Endometrial microvascular endothelial cells (primary cell): ENCODE measurements around the gene ACAA2. TPM values are rescaled to one million over a fixed set of nuclear protein-coding genes. Genes with fewer than 3 reads are reported as not detected.
"Not testable (repeated sequence)": the region's sequence is repeated elsewhere in the genome, so short reads cannot be mapped to it uniquely, and the experiment has no call there.

Source experiments
- in situ Hi-C: cut with HindIII; loops from 2 replicates; pipeline ENCODE4 v1.10.0; 2017; ENCODE audit warnings: low sequenced_read_pairs, low pct_unique_long_range_greater_than_20kb; ENCODE audit errors: inconsistent ontology term
- total RNA-seq: library from RNA; depleted of rRNA; stranded (reverse); fragments of >200 nt; gene quantifications from one replicate; pipeline ENCODE4 v1.2.3, GENCODE V29; 2015; ENCODE audit errors: inconsistent ontology term

Gene ACAA2
- total RNA-seq, 1 donor from 2014 or later = 60.1 TPM

DNA sequence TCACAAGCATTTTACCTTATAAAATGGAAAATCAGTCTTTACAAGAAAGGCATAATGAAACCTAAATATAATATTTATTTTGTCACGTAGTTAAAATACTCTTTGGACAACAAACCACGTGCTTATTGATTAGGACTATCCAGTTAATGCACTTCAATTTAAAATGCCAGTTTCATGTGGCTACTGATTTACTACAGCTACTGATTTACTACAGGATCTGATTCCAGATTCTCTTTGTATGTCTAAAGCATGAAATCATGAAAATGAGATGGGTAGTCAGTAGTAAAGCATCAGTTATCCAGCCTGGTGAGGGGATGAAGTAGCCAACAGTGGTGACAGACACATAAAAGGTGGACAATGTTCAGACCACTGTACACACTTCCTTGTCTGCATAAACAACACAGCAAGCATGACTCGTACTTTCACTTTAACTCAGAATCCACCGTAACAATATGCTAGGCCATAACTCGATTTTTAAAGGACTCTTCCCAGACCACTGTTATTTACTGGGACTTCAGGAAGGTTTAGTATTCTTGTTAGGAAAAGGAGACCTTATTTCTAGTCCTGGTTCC lies 24.9 kb downstream of the ACAA2 start:
- in situ Hi-C loops = no loop called here

DNA sequence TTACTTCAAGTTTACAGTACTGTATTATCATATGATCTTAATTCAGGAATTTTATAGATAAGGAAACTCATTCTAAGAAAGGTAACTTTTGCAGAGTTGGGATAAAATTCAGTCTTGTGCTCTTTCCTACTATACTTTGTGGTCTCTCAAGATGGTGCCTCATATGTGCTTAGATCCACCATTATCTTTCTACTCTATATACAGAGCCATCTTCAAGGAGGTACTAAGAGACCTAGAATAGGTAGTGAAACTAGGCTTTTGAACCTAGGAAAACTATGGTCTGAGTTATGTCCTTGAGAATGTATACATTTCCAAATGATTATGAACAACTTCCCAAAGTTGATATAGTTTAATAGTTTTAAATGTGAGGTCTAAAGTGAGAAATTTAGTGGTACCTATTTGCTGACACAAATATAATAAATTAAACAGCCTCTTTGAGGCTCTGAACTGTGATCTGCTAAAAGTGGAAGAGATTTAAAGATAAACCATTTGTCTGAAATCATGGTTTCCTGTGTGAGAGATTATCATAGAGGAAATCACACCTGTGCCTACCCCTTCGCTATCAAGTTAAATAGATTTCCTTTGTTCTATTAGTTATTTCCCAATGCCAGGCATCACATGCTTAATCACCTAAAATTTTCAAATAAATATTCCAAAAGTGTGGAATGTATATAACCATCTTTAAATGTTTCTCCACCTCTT lies 27.2 kb downstream of the ACAA2 start:
- in situ Hi-C loops = no loop called here

DNA sequence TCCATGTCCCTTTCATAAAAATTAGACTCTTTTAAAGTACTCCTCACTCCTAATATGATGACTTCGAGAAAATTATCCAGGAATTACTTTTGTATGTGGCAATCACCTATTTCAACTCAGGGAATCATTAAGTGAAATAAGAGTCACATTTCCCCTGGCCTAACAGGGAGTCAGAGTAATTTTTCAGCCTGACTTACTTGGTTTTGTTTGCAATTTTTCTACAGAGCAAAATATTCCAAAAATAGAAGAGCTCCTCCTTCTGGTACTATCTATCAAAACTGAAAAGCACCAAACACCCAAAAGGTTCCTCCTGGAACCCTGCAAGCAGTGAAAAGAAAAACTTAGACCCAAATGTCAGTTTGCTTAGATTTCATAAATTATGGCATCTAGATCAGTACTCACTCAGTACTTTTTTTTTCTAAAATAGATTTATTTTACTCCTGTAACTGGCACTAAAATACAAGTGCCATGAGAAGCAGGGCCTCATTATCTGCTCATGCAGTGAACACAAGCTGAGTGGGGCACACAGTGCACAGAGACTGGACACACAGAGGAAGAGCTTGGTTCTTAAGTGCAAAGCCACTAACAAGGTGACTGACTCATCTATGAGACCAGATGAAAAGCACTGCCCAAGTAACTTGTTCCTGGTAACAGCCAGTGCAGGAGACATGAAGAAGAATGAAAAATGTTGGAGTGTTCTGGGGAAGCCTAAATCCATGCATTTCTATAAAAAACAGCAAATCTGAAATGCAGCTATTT lies 28.7 kb downstream of the ACAA2 start:
- in situ Hi-C loops = no loop called here

DNA sequence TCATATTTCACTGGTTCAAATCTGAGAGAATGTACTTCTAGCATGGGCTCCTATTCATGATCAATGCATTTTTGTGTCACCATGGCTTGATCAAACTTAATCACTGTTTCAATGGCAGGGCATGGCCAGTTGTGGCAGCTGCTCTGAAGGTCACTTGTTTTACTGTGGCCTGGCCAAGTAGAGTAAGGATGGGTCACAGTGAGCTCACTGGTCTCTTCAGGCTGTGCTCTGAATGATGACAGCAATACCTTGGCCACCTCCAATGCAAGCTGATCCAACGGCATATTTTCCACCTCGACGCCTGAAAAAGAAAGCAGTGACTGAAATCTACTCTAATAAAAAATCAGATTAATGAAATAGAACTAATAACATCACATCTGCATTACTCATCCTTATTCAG lies 29.7 kb downstream of the ACAA2 start:
- in situ Hi-C loops = not testable (repeated sequence)

DNA sequence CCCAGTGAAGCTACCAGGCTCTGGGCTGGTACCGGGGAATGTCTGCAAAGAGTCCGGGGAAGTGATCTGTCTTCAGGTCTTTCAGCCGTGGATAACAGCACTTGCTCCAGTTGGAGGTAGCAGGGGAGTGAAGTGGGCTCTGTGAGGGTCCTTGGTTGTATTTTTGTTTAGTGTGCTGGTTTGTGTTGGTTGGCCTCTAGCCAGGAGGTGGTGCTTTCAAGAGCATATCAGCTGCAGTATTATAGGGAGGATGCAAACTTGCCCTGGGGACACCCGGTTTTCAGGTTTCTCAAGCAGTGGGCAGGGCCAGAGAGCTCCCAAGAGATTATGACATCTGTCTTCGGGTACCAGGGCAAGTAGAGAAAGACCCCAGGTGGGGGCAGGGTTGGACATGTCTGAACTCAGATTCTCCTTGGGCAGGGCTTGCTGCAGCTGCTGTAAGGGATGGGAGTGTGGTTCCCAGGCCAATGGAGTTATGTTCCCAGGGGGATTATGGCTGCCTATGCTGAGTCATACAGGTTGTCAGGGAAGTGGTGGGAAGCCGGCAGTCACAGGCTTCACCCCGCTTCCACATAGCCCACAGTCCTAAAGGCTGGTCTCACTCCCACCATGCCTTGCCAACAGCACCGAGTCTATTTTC lies 34.4 kb downstream of the ACAA2 start:
- in situ Hi-C loops = no loop called here

DNA sequence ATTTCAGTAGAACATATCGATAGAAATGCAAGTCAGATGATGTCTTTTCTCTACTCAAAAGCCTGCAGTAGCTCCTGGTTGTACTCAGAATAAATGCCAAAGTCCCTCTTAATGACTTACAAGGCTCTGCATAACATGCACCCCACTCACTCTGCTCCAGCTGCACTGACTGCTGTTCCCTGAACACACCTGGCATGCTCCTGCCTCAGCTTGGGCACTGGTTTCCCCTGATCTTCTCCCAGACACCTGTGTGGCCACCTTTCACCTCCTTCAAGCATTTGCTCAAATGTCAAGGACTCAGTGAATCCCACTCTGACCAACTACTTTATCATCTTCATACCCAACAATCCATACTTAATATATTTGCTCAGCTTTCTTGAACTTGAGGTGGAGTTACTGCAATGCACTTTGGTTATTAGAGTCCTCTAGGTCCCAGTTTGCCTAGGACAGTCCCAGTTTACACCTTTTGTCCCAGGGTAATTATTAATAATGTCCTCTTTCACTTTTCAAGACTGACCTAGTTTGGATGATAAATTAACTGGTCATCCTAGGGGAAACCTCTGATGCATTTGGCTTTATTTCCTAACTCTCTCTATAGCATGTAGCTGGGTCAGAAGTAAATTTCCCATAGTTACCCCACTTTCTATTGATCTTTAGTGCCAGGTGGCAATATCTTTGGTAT lies 44.1 kb downstream of the ACAA2 start:
- in situ Hi-C loops = no loop called here

DNA sequence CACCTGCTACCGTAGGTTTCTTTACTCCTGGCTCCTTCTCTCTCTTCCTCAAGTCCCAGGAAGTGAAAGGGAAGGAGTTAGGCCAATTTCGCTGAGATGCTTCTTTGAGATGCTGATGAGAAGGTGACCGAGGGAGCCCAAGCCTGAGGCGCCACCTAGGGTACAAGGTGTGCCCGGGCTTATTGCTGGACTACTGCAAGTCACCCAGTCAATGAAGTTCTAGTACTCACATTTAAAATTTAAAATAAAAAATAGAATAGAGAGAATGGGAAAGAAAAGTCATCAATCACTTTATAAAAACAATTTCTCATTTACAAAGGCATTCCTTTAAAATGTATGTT lies 45.3 kb downstream of the ACAA2 start:
- in situ Hi-C loops = no loop called here

DNA sequence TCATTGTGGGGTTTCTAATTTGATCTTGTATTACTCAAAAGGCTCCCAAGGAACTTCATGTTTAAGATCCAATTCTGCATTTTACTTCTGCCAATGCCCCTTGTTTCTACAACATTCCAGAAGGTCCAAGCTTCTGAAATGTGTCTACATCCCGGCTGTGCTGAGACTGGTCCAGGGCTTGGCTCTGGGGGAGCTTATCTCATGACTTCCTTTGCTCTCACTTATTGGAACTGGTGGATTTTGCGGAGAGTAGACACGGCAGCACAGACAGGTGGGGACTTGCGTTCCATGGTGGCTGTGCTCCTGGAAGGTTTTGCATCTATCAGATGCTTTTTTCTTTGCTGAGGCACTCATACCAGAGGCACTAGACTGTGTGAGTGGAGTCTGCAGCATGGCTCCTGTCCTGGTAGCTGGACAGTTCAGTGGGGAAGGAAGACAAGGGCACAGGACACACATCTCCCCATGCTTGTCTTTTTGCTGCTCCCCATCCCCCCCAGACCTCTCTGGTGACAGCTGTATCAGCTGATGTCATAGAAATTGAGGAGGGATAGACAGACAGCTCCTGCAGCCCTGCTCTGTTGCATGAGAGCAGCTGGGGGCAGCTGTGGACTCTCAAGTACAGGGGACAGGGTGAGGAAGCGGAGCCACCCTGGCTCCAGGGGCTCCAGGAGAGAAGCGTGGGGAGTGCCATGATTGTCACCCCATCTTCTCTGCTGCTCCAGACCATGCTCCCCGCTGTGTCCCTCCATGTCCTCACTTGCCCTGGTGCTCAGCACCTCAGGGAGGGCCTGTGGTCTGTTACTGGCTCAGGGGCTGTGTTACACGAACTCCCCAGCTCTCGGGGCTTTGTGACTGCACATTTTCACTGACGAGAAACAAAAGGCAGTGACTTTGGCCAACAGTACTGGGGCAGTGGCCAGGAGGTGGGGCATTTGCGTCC lies 46.0 kb downstream of the ACAA2 start:
- in situ Hi-C loops = no loop called here

DNA sequence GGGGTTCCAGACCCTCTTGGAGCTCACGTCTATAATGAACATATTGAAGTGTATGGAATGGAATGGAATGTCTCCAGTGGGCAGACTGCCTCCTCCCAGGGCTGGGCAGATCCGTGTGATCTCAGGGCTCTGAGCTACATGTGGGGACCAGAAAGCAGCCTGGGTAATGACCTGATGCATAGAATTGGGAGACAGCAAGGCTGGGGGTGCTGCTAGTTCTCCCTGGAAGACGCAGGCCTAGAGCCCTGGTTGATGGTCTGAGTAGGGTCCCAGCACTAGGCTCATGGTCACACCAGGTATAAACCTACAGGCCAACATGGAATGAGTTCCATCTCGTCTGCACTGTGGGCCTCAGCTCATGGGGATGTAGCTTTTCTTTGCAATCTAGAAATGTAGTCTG lies 46.7 kb downstream of the ACAA2 start:
- in situ Hi-C loops = no loop called here

DNA sequence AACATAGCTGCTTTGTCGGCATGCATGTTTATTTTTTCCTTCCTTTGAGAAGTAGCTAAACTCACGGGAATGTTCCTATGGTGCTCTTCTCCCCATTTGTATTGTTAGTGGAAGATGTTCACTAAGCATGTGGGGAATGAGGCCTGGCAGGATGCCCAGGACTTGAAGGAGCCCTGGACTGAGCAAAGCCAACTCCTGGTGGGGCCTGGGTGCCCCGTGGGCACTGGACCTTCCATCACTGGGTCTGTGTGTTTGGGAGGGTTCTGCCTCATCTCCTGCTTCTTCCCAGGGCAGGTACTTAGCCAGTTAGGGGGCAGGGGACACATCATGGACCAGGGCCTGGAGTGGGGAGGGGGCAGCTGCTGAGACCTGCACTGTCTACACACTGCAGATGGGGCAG lies 49.3 kb downstream of the ACAA2 start:
- in situ Hi-C loops = no loop called here

DNA sequence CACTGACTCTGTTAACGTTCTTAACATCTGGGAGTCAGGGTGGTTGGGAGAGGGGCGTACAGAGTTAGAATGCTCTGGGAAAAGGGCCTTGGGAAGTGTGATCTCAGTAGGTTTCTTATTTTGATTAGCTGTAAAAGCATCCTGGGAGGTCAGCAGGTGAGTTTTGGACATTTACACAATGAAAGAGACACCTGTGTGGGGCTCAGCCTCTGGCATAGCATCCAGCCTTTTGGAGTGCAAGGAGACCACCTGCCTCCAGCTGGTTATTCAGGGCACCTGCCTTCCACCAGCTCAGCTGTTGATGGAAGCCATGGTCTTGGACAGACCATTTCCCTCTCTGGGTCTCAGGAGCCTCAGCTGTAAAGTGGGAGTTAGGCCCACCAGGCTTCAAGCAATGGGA lies 49.7 kb downstream of the ACAA2 start:
- in situ Hi-C loops = no loop called here

DNA sequence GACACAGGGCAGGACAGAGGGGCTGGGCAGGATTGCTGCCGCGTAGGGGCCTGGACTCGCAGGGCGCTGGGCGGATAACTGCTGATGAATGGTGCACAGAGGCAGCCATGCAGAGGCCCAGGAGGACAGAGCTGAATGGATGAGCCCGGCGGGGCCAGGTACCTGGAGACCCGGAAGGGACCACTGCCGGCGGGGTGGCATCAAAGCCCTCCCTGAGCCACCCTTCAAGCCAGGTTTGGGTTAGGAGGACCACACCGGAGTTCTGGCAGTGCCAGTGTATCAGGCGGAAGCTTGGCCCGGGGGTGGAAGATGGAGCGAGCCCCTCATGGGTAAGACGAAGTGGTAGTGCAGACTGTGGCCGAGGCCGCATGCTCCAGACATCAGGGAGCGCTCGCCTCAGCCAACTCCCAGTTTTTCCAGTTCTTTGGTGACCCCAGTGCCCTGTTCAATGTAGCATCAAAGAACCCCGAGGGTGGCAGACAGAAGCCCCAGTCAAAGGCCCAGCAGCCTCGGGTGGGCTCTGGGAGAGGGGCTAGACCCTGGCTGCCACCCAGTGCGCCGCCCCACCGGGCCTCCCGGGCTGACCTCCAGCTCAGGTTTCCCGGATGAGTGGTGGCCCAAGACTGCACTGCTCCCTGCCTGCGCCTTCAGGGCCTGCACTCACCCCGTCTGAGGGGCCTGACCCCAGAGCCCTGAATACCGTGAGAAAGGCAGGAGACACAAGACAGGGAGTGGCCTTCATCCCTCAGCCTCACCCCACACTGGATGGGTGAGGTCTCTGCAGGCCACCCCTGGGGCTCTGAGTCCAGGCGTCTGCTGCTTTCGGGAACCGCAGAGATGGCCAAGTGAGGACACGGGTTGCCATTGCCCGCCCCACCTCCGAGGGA lies 50.9 kb downstream of the ACAA2 start:
- in situ Hi-C loops = no loop called here

DNA sequence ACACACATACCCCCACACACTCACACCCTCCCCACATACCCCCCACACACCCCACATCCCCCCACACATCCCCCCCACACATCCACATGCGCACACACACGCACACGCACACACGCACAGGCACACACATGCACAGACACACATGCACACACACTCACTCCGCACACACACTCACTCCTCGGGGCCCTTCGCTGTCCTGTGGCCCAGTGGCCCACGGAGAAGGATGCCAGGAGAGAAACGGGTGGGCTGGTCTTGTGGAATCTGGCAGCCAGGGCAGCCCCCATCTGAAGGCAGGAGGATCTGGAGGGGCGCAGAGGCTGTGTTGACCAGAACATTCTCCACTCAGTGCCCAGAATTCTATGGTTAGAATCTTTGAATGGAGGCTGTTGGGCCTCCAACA lies 51.6 kb downstream of the ACAA2 start:
- in situ Hi-C loops = no loop called here

DNA sequence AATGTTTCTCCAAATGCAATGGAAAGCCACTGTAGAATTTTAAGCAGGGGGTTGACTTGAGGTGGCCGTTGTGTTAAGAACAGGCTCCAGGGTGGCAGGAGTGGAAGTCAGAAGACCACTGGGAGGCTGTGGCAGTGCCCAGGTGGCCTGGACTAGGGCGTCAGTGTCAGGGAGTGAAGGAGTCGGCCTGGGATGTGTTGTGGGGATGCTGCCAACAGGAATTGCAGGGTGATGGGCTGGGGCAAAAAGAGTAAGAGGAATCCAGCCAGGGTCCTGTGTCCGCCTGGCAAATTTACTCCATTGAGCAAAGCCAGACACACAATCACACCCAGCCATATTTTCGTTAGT lies 55.1 kb downstream of the ACAA2 start:
- in situ Hi-C loops = no loop called here

DNA sequence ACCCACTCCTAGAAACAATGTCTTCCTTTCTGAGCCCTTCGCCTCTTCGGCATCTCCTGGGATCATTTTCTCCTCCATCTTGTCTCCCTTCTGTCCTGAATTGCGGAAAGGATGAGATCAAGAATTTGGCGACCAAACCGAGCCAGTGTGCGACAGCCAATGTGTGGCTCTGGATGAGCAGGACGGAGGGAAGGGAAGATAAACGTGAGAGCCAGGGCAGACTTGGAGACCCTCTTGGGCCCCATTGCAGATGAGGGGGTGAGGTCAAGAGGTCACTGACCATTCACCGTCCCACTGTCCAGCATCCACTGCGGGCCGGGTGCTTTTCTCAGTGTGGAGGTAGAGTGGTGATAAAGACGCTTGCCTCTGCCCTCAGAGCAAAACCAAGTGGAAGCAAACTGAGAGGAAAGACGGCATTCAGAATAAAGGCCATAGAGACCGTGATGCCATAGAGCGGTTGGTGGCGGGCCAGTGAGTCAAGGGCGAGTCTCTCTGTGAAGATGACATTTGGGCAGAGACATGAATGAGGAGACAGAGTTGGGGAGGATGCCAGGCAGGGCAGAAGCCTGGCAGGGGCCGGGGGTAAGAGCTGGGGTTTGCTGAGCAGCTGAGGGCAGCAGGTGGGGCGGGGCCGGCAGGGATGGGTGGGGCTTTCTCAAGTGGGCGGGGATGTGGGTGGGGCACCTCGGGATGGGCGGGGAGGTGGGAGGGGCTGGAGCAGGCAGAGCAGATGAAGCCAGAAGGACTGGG lies 55.6 kb downstream of the ACAA2 start:
- in situ Hi-C loops = no loop called here

DNA sequence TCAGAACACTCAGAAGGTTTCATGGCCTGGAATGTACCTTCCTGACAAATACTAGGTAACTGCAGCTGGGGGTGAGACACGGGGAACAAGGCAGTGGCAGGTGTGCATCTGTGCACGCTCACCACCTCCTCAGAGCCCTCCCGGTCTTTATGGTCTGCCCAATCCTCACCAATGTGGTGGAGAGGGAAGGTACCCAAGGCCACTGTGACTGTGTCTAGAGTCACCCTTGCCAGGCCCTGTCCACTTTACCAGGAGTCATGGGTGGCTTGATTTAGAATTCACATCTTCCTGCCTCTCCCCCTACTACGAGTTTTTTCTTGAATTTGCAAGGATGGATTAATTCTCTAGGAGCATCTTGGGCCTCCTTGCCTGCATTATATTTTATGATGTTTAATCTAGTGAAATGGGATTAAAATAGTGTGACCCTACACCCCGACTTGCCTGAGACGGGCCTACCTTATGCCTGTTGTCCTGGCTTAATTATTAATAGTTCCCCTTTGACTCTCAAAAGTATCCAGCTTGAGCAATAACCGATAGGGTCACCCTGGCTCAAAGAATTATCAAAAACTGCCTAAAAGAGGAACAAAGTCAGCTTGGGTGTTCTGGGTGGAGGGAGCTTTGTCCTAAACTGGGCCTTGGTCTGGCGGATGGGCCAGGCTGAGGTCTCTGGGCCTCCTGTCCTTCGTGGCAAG lies 56.5 kb downstream of the ACAA2 start:
- in situ Hi-C loops = no loop called here
